Activated CD8-positive, alpha-beta memory T cell treated with anti-CD3 and anti-CD28 coated beads for 24 hours (primary cell): ENCODE results near the gene RETREG2.

ENCODE experiments used
- DNase-seq: peaks from one replicate; pipeline ENCODE4 v3.0.0-alpha.2; 2020

Gene RETREG2

GRCh38 chr2:219177552-219178376, at the start of gene RETREG2:
TSS of gene RETREG2 (plus strand) at chr2:219178275. CDS start at chr2:219178353, 78 bp downstream.
- DNase-seq, result peak; percentile 94

DNA sequence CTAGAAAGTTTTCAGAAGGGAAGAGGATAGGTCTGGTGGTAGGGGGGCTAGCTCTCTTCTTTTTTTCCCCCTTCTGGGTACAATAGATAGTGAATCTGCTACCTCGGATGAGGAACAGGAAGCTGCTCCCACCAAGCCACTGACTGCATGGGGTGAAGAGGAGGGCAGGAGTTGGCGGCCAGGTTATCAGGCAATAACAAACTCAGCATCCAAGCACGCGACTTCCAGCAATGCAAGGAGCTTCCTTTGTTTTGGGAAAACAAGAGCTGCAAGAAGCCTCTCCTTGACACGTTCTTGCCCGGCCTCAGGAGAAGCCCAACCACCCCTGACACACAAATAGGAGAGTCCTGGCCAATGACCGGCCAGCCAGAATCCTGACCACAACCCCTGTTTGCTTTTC, 49.7 kb upstream of the RETREG2 start:
- DNase-seq, result no peak

DNA sequence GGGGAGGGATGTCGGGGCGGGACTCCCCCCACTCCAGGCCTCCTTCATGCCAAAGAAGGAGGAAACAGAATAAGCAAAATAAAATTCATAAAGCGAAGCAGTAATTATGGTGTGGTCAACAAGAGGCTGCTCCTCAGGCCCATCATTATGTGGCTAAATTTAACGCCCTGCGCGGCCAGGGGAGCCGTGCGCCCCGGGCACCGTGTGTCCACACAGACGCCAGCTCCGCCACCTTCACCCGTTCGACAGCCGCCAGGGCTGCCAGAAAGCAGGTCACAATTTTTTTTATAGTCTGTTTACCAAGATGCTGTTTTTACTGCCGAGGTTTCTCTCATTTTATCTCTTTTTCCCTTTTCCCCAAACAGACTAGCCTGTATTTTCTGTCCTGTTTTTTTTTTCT, 48.5 kb upstream of the RETREG2 start:
- no peak for DNase-seq

DNA sequence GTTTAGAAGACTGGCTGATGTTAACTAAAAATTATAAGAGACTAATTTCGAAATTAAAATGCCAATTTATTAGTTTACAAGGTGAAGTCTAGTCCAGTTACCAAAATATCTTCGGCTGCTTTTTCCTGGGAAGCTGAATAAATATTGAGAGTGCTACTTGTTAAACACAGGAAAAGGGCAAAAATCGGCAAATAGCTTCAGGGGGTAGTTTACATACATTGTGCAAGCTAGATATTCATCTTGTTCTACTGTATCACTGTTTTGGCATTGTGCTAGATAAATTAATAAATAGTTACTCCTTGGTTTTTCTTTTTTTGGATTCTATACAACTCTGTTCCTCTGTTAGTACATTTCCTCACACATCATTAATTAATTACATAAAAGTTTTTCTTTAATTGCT, 46.7 kb upstream of the RETREG2 start:
- no peak for DNase-seq

DNA sequence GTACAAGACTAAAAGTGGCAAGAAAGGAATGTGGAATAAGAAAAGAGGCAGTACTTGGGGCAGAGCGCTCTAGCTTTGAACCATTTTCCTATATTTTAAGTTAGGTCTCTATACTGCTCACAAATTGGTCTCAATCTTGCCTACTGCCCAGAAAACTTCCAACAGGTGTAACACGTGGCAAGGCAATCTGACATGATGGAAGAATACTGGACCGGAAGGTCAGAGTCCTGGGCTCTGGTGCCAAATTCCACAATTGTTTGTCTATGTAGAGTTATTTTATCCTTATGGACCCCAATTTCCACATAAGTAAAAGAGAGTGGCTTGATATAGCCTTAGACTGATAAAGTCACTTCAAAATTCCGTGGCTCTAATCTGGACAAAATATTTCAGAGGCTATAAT, 46.3 kb upstream of the RETREG2 start:
- no peak for DNase-seq

- DNase-seq, result no peak
Measured at GRCh38 chr2:219133976-219134375, 44.1 kb upstream of the RETREG2 start.

GRCh38 chr2:219140722-219141121, 37.4 kb upstream of the RETREG2 start:
- no peak for DNase-seq

GRCh38 chr2:219142329-219142728, 35.7 kb upstream of the RETREG2 start:
- DNase-seq, result no peak

DNA sequence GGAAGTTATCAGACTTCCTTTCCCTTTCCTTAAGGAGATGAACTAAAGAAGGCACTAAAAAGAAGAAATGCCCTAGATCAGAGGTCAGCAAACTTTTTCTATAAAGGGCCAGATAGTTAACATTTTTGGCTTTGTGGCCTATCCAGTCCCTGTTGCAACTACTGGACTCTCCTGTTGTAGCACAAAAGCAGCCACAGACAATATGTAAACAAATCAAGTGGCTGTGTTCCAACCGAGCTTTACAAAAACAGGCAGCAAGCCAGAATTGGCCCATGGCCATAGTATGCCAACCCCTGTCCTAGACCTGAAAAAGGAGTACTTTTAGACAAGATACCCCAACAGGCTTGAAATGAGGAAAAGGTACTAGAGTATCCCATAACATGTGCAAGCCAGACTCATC, 28.4 kb upstream of the RETREG2 start:
- no peak for DNase-seq

GRCh38 chr2:219155054-219155644, 22.9 kb upstream of the RETREG2 start:
- no peak for DNase-seq

GRCh38 chr2:219157396-219157795, 20.7 kb upstream of the RETREG2 start:
- no peak for DNase-seq

GRCh38 chr2:219158025-219158424, 20.1 kb upstream of the RETREG2 start:
- no peak for DNase-seq

DNA sequence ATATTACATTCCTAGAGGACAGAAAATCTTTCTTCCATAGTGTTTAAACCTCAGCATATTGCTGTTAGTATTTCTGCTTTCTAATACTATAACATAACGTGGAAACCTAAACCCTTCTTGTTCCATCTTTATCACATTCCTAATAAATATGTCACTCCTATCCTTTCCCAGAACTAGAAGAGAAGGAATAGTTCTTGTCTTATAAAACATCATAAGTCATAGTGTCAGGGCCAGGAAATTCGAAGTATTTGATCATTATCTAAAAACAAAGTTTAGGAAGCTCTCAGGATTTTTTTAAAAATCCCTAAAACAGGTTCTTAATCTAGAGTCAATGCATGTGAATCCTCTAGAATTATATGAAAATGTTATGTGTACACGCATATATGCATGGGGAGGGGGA, 19.5 kb upstream of the RETREG2 start:
- DNase-seq, result no peak

- no peak for DNase-seq
Measured at GRCh38 chr2:219159771-219160185, 18.3 kb upstream of the RETREG2 start.

GRCh38 chr2:219160186-219161017, 17.7 kb upstream of the RETREG2 start, which contains the start of gene NHEJ1:
TSS of gene NHEJ1 (minus strand) at chr2:219160815. CDS start at chr2:219158362, 2,453 bp downstream.
- peak; percentile 99 for DNase-seq

DNA sequence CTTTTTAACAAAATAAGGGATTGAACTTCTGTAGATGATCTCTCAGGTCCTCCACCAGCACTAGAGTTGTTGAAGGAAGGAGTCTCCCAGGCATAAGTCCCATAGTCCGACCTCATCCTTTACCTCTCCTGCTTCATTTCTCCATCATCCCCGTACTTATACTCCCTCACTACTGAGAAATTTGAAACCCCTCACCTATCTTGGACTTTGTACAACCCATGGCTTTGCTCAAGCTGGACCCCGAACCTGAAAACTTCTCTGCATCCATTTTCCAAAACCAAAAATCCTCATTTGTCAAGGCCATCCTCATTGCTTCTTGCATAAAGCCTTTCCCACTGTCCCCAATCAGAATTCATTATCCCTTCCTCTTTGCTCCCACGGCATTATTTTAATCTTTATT, 17.0 kb upstream of the RETREG2 start:
- DNase-seq, result no peak

DNA sequence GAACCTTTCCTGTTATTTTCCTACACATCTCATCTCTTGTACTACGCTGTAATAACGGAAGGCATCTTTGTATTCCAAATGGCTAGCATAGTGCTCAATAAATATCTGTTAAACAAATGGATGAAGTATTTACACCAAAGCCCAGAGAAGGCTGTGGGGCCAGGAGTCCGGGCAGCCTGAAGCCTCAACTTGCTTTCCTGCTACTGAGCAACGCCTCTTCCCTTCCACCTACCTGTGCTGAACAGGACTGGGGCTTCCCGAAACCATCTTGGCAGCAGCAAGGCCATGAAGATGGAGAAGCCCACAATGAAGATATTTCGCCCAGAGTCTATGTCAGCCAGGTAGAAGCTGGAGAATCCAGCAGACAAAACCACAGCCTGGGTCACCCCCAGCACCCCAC, 14.9 kb upstream of the RETREG2 start:
- DNase-seq, result no peak

DNA sequence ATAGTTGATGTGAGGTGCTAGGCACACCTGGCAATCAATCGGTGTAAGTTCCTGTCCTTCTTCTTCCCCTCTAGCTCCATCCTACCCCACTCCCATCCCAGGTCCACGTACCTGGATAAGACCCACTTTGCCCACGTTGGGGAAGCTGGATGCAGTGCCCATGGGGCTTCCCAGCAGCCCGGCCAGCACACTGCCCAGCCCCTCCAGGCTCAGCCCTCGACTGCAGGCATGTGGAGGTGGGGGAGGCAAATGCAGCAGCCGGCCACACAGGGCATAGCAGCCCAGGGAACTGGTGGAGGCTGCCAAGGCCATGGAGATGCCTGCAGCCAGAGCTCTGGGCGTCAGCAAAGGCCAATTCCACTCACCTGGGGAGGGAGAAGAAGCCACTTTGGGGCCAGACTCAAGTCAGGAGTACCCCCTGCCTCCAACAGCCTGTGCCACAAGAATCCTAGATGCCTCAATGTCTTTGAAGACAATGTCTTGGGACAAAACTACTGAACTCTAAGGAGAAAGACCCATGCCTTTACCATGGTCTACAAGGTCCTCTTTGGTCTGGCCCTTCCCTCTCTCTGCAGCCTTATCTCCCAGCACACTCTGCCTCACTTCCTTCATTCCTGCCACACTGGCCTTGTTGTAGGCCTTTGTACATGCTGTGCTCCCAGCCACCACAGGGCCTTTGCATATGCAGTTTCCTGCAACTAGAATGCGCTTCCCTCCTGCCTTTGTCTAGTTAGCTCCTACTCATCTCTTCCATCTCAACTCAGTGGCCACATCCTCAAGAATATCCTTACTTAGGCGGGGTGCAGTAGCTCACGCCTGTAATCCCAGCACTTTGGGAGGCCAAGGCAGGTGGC, 12.8 kb upstream of the RETREG2 start:
- DNase-seq, result no peak

GRCh38 chr2:219167997-219168396, 10.1 kb upstream of the RETREG2 start:
- DNase-seq, result no peak

GRCh38 chr2:219168526-219168925, 9.5 kb upstream of the RETREG2 start:
- DNase-seq, result no peak

GRCh38 chr2:219168932-219169331, 9.1 kb upstream of the RETREG2 start:
- no peak for DNase-seq

DNA sequence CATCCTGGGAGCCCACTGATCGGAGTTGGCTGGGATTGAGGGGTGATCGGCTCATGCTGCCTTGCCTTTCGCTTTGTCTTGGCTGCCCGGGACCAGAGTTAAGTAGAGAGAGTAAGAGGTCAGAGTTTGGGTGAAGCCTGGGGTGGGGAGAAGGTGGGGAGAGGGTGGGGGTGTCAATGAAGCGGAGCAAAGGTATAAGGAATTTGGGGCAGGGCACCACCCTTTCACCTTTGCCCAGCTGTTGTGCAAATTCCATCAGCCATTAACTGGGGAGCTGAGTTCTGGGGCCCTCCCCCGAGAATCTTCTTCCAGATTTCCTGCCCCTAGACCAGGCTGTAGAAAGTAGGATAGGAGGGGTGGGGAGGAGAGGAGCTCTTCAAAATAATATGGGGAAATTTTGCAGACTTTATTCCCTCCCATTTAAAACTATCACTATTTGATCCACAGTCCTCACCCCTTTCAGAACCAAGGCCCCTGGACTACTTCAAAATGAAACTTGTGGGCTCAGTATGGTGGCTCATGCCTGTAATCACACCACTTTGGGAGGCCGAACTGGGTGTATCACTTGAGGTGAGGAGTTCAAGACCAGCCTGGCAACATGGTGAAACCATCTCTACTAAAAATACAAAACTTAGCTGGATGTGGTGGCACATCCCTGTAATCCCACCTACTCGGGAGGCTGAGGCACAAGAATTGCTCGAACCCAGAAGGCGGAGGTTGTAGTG, 8.0 kb upstream of the RETREG2 start, which contains the start of gene SLC23A3:
SLC23A3 (minus strand) TSS at position 100 of the 725 bp plus-strand sequence; CDS start at position 55, 45 bp downstream.
- no peak for DNase-seq
